ENCODE data around the gene BUB3.

The BUB3 gene

GRCh38 chr10:123136806-123137642, 17.2 kb upstream of the BUB3 start:
- Histone ChIP-seq H3K79me2 (ENCODE audit: insufficient read depth, low read length) (no peaks in the 10 kb centered on the region), H3K9me2 (replicated peaks; ENCODE audit: low read depth, low read length) (no peaks in the 10 kb centered on the region), H4K20me1 (ENCODE audit: insufficient read depth, low read length, poor library complexity, severe bottlenecking) (no peaks in the 10 kb centered on the region), H3K4me2 (ENCODE audit: low read depth, low read length, poor library complexity, severe bottlenecking) (no peak overlapping the region), H3K27me3 (ENCODE audit: insufficient read depth, low read length, poor library complexity, severe bottlenecking) (peaks cover 5% of the 10 kb centered on the region), H3K9ac (ENCODE audit: low read depth, low read length, poor library complexity, severe bottlenecking) (no peak overlapping the region), H3F3A (ENCODE audit: low read depth) (no peaks in the 10 kb centered on the region), H3K9me3 (ENCODE audit: insufficient read depth, low read depth, low read length) (no peaks in the 10 kb centered on the region), H2AFZ (ENCODE audit: low read length) (no peak overlapping the region), H3K4me3 (ENCODE audit: low read length, poor library complexity, severe bottlenecking) (no peak overlapping the region), H3K36me3 (ENCODE audit: insufficient read depth, low read length) (no peaks in the 10 kb centered on the region), H3K4me1 (ENCODE audit: insufficient read depth, low read length, poor library complexity, severe bottlenecking) (peaks cover 7% of the 10 kb centered on the region)
- TF ChIP-seq EZH2phosphoT487 (IDR thresholded peaks at IDR 0.05; ENCODE audit: borderline replicate concordance), result no peak
- TF ChIP-seq CTCF (conservative IDR thresholded peaks at IDR 0.05; ENCODE audit: low read length), result no peak

- H3K4me2 ChIP-seq (ENCODE audit: low read depth, low read length, poor library complexity, severe bottlenecking), result no peak overlapping the region
- no peaks in the 10 kb centered on the region for H3K4me1 ChIP-seq (ENCODE audit: insufficient read depth, low read length, poor library complexity, severe bottlenecking)
- no peak overlapping the region for H3K4me3 ChIP-seq (ENCODE audit: low read length, poor library complexity, severe bottlenecking)
Measured at GRCh38 chr10:123139165-123139520, 15.1 kb upstream of the BUB3 start.

GRCh38 chr10:123139521-123140163, 14.6 kb upstream of the BUB3 start:
- H3K36me3 ChIP-seq (ENCODE audit: insufficient read depth, low read length), result no peaks in the 10 kb centered on the region
- no peaks in the 10 kb centered on the region for H3K79me2 ChIP-seq (ENCODE audit: insufficient read depth, low read length)
- TF ChIP-seq EZH2phosphoT487 (IDR thresholded peaks at IDR 0.05; ENCODE audit: borderline replicate concordance) (no peak), CTCF (conservative IDR thresholded peaks at IDR 0.05; ENCODE audit: low read length) (no peak)
- no peaks in the 10 kb centered on the region for H3F3A ChIP-seq (ENCODE audit: low read depth)
- H3K27me3 ChIP-seq (ENCODE audit: insufficient read depth, low read length, poor library complexity, severe bottlenecking), result peaks cover 5% of the 10 kb centered on the region
- no peak overlapping the region for H3K4me2 ChIP-seq (ENCODE audit: low read depth, low read length, poor library complexity, severe bottlenecking)
- no peak overlapping the region for H3K9ac ChIP-seq (ENCODE audit: low read depth, low read length, poor library complexity, severe bottlenecking)
- H4K20me1 ChIP-seq (ENCODE audit: insufficient read depth, low read length, poor library complexity, severe bottlenecking), result no peaks in the 10 kb centered on the region
- H3K4me3 ChIP-seq (ENCODE audit: low read length, poor library complexity, severe bottlenecking), result no peak overlapping the region
- no peak overlapping the region for H2AFZ ChIP-seq (ENCODE audit: low read length)
- H3K9me3 ChIP-seq (ENCODE audit: insufficient read depth, low read depth, low read length), result no peaks in the 10 kb centered on the region
- H3K4me1 ChIP-seq (ENCODE audit: insufficient read depth, low read length, poor library complexity, severe bottlenecking), result no peaks in the 10 kb centered on the region
- no peaks in the 10 kb centered on the region for H3K9me2 ChIP-seq (replicated peaks; ENCODE audit: low read depth, low read length)

More at GRCh38 chr10:123139165-123139520, 15.1 kb upstream of the BUB3 start:
- Histone ChIP-seq H3K9me3 (ENCODE audit: insufficient read depth, low read depth, low read length) (no peaks in the 10 kb centered on the region), H2AFZ (ENCODE audit: low read length) (no peak overlapping the region), H3K36me3 (ENCODE audit: insufficient read depth, low read length) (no peaks in the 10 kb centered on the region), H3K79me2 (ENCODE audit: insufficient read depth, low read length) (no peaks in the 10 kb centered on the region), H3K27me3 (ENCODE audit: insufficient read depth, low read length, poor library complexity, severe bottlenecking) (peaks cover 5% of the 10 kb centered on the region), H3K9me2 (replicated peaks; ENCODE audit: low read depth, low read length) (no peaks in the 10 kb centered on the region), H4K20me1 (ENCODE audit: insufficient read depth, low read length, poor library complexity, severe bottlenecking) (no peaks in the 10 kb centered on the region), H3F3A (ENCODE audit: low read depth) (no peaks in the 10 kb centered on the region), H3K9ac (ENCODE audit: low read depth, low read length, poor library complexity, severe bottlenecking) (no peak overlapping the region)
- no peak for TF ChIP-seq CTCF (conservative IDR thresholded peaks at IDR 0.05; ENCODE audit: low read length)
- no peak for TF ChIP-seq EZH2phosphoT487 (IDR thresholded peaks at IDR 0.05; ENCODE audit: borderline replicate concordance)
